Gastroesophageal sphincter (tissue), 4 donors: ENCODE data around the gene MIOS. TPM values are rescaled to one million over a fixed set of nuclear protein-coding genes. Genes with fewer than 3 reads are reported as not detected.

Experiments
- ATAC-seq: fragments of 150-250 bp; one replicate; pipeline ENCODE4 v1.9.1; 2016; ENCODE audit warnings: mild to moderate bottlenecking, moderate library complexity
- H3K27ac ChIP-seq, 4 donors: fragments of 200-600 bp; sonication (generic) in 3 of 4; 1 replicate in 3 of 4; 2 replicates in 1 of 4; pipeline ENCODE4 v1.5.1; 2016 to 2019
- H3K27me3 ChIP-seq: fragments of 200-600 bp; sonication (generic); one replicate; pipeline ENCODE4 v1.5.1; 2019
- H3K36me3 ChIP-seq, 2 donors: fragments of 200-600 bp; sonication (generic); one replicate each; pipeline ENCODE4 v1.5.1; 2019; ENCODE audit warnings: control low read depth in 1 of 2
- H3K4me1 ChIP-seq, 3 donors: fragments of 200-600 bp; sonication (generic); 1 replicate in 2 of 3; 2 replicates in 1 of 3; pipeline ENCODE4 v1.5.1; 2016 to 2019; ENCODE audit warnings: control low read depth in 2 of 3
- H3K4me3 ChIP-seq, 2 donors: fragments of 200-600 bp; sonication (generic); one replicate each; pipeline ENCODE4 v1.5.1; 2019; ENCODE audit warnings: mild to moderate bottlenecking in 1 of 2, moderate library complexity in 1 of 2
- H3K9me3 ChIP-seq, 3 donors: fragments of 200-600 bp; sonication (generic); one replicate each; pipeline ENCODE4 v1.5.1; 2017 to 2019; ENCODE audit warnings: control low read depth in 2 of 3
- CTCF ChIP-seq, 4 experiments: fragments of 200-600 bp in 2 of 4; fragments of 450-650 bp in 2 of 4; sonication (generic) in 1 of 4; IDR thresholded peaks; one replicate each; pipeline ENCODE4 v1.5.1; 2017 to 2019; ENCODE audit warnings: antibody characterized with exemption in 4 of 4, mild to moderate bottlenecking in 2 of 4, moderate library complexity in 2 of 4
- EP300 ChIP-seq: sonication (generic); formaldehyde crosslinking; IDR thresholded peaks from one replicate; pipeline ENCODE4 v1.6.1; 2017; ENCODE audit warnings: antibody characterized with exemption, mild to moderate bottlenecking
- POLR2A ChIP-seq, 2 donors: fragments of 450-650 bp; IDR thresholded peaks; one replicate each; pipeline ENCODE4 v1.6.1; 2017; ENCODE audit warnings: antibody characterized with exemption in 2 of 2, mild to moderate bottlenecking in 2 of 2, moderate library complexity in 1 of 2
- POLR2AphosphoS5 ChIP-seq: sonication (generic); formaldehyde crosslinking; IDR thresholded peaks from one replicate; pipeline ENCODE4 v1.6.1; 2017; ENCODE audit warnings: antibody characterized with exemption
- WGBS, 2 donors: methylation state at CpG; one replicate each; pipeline ENCODE4 v1.1.5; 2018; ENCODE audit warnings: low coverage in 1 of 2; 5-methylcytosine and 5-hydroxymethylcytosine counted together
- total RNA-seq, 4 donors: library from RNA; depleted of rRNA; stranded (reverse); fragments of >200 nt; gene quantifications; one replicate each; pipeline ENCODE4 v1.1.0, GENCODE V29; 2016

Gene MIOS
- total RNA-seq, 4 donors from 2014 or later, result 24.2 to 40.3 (median 31.5) TPM

- ATAC-seq, result no peak
- peak overlapping the region; percentile 63 to 66 for H3K4me3 ChIP-seq
- peak overlapping the region; percentile 41 to 92 (median 90) for H3K27ac ChIP-seq
- peaks cover 0 to 19% of the 10 kb centered on the region in 2 donors for H3K36me3 ChIP-seq
- TF ChIP-seq CTCF (IDR thresholded peaks at IDR 0.05), result no peak
- TF ChIP-seq POLR2A (IDR thresholded peaks at IDR 0.05), result no peak
- no peak for TF ChIP-seq EP300
- TF ChIP-seq POLR2AphosphoS5, result no peak
- H3K4me1 ChIP-seq, result peaks cover 3 to 24% (median 10%) of the 10 kb centered on the region in 3 donors
- 0 to 2% methylated on average over 10 to 19 of the region's 19 CpGs for WGBS, 2 donors
- H3K9me3 ChIP-seq, result no peaks in the 10 kb centered on the region
- H3K27me3 ChIP-seq, result no peaks in the 10 kb centered on the region
Observed at GRCh38 chr7:7639847-7640220, 73.2 kb downstream of the MIOS start.

- peak within 1 kb of the TSS; percentile 63 to 66 for H3K4me3 ChIP-seq
- peaks cover 3 to 24% (median 10%) of the 10 kb centered on the region in 3 donors for H3K4me1 ChIP-seq
- peaks cover 0 to 16% of the 10 kb centered on the region in 2 donors for H3K36me3 ChIP-seq
- 0% methylated on average over 21 to 23 of the region's 68 CpGs for WGBS, 2 donors
- TF ChIP-seq EP300 (no peak), POLR2AphosphoS5 (peak; percentile 69), POLR2A (IDR thresholded peaks at IDR 0.05) (peak; percentile 52 to 70)
- ATAC-seq, result peak; percentile 99
- peak within 1 kb of the TSS; percentile 56 to 92 (median 90) for H3K27ac ChIP-seq
- no peaks in the 10 kb centered on the region for H3K9me3 ChIP-seq
- H3K27me3 ChIP-seq, result no peaks in the 10 kb centered on the region
Observed at GRCh38 chr7:7640221-7641128, 73.8 kb downstream of the MIOS start, which contains the start of gene UMAD1. TSS of gene UMAD1 (plus strand) at chr7:7640752. CDS start at chr7:7673372, 32,620 bp downstream.

- WGBS, 2 donors, result 6% methylated on average over 22 of the region's 22 CpGs; no CpG with 5 or more reads in 1 of the 2 donors
- Histone ChIP-seq H3K9me3 (no peaks in the 10 kb centered on the region), H3K4me3 (peak overlapping the region; percentile 63 to 66), H3K4me1 (peaks cover 3 to 24% (median 10%) of the 10 kb centered on the region in 3 donors), H3K36me3 (peaks cover 0 to 10% of the 10 kb centered on the region in 2 donors), H3K27me3 (no peaks in the 10 kb centered on the region), H3K27ac (peak overlapping the region; percentile 56 to 92 (median 90))
- no peak for ATAC-seq
- TF ChIP-seq POLR2A (IDR thresholded peaks at IDR 0.05), result no peak
- no peak for TF ChIP-seq CTCF (IDR thresholded peaks at IDR 0.05)
- no peak for TF ChIP-seq POLR2AphosphoS5
- no peak for TF ChIP-seq EP300
Observed at GRCh38 chr7:7641129-7641663, 74.5 kb downstream of the MIOS start.

- no peaks in the 10 kb centered on the region for H3K27me3 ChIP-seq
- WGBS, 2 donors, result 83% methylated on average over 6 of the region's 6 CpGs; no CpG with 5 or more reads in 1 of the 2 donors
- TF ChIP-seq EP300, result no peak
- TF ChIP-seq POLR2A (IDR thresholded peaks at IDR 0.05), result no peak
- TF ChIP-seq POLR2AphosphoS5, result no peak
- ATAC-seq, result no peak
- peaks cover 3 to 24% (median 10%) of the 10 kb centered on the region in 3 donors for H3K4me1 ChIP-seq
- no peaks in the 10 kb centered on the region for H3K9me3 ChIP-seq
- no peak overlapping the region for H3K27ac ChIP-seq
- H3K4me3 ChIP-seq, result no peak overlapping the region
- H3K36me3 ChIP-seq, result peaks cover 0 to 5% of the 10 kb centered on the region in 2 donors
Observed at GRCh38 chr7:7642081-7642480, 75.4 kb downstream of the MIOS start.

- H3K27me3 ChIP-seq, result no peaks in the 10 kb centered on the region
- no peaks in the 10 kb centered on the region for H3K9me3 ChIP-seq
- ATAC-seq, result no peak
- 83 to 85% methylated on average over 3 to 5 of the region's 6 CpGs for WGBS, 2 donors
- H3K36me3 ChIP-seq, result peaks cover 0 to 5% of the 10 kb centered on the region in 2 donors
- H3K4me1 ChIP-seq, result peaks cover 0 to 4% (median 0%) of the 10 kb centered on the region in 3 donors
- no peak overlapping the region for H3K27ac ChIP-seq
- TF ChIP-seq POLR2A (IDR thresholded peaks at IDR 0.05) (no peak), CTCF (IDR thresholded peaks at IDR 0.05) (no peak), POLR2AphosphoS5 (no peak), EP300 (no peak)
- H3K4me3 ChIP-seq, result no peak overlapping the region
Observed at GRCh38 chr7:7647495-7648036, 80.9 kb downstream of the MIOS start.
